Measurements from ENCODE around the gene CKAP5.

Gene CKAP5

DNA sequence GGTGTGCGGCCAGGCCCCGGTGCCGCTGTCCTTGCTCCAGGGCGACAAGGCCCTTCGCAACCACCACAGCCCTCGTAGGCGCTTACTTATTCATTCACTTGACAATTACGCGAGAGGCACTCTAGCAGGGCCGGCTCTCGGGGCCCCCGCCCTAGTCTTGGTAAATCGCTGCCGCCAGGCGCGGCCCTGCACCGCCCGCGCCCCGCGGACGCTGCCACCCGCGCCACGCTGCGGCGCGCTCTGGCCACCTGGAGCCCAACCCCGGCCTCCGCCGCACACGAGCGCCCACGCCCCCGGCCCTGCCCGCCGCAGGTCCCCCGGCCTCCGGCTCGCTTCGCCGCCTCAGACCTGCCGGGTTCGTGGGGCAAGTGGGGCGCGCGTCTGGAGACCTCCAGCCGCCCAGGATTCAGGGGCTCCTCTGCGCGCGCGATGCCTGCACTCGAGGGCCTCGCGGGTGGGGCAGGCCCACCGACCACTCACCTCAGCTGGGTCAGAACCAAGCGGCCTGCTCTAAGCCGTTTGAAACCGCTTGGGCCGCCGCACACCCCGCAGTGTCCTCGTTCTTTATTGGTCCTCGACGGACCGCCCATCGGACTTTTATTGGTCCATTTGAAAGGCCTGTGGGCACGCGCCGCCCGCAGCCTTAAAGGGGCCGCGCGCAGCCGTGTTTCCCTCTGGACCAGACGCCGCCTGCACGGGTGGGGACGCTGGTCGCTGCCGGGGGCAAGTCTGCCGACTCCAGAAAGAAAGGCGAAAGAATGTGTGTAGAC lies at the start of gene CKAP5:
TSS of gene CKAP5 (minus strand) at position 541 of the 770 bp plus-strand sequence. CDS start 25,049 bp downstream, outside the sequence.
- peak; percentile 82 for DNase-seq

DNA sequence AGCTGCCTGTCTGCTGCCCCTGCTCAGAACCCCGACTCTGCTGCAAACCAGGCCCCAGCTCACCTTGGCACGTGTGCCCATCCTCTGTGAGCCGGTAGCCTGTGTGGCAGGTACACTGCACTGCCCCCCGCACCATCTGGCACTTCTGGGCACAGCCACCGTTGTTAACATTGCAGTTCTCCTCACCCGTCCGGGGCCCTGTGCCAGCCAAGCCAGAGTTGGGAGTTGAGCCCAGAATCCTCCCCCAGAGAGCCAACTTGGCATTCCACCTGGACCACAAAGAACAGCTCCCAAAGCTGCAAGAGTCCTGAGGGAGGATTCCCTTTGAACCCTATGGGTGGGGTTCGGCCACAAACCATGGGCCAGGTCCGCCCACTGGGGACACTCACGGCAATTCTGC lies 49.7 kb upstream of the CKAP5 start:
- no peak for DNase-seq

DNA sequence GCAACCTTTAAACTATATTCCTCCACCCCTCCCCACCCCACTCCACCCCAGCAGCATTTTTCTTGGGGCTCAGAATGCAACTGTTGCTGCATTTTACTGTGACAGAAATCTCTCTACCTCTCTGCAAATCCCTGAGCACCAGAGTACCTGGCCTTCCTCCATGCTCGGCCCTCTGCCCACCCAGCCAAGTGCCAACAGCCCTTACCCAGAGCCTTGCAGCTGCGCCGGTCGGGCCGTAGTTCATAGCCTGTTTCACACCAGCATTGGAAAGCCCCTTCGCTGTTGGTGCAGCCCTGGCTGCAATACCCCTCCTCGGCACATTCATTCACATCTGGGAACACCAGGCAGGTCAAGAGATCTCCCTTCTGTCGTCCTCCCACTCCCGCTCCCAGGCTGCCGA lies 48.9 kb upstream of the CKAP5 start:
- DNase-seq: no peak

DNA sequence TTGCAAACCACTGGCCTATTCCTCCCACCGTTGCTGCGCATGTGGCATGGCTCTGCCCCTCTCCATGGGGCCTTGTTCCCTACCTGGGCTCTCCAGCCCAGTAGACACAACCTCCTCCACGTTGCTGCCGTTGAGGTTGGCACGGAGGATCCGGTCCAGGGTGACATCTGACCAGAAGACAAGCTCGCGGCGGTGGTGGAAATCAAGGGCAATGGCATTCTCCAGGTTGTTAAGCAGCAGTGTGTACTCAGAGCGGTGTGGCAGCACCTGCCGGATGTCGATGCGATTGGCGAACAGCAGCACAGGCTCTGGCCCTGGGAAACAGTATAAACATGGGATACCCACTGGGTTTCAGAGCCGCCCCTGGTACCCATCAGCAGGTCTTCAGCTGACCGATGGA lies 48.4 kb upstream of the CKAP5 start:
- DNase-seq: no peak

DNA sequence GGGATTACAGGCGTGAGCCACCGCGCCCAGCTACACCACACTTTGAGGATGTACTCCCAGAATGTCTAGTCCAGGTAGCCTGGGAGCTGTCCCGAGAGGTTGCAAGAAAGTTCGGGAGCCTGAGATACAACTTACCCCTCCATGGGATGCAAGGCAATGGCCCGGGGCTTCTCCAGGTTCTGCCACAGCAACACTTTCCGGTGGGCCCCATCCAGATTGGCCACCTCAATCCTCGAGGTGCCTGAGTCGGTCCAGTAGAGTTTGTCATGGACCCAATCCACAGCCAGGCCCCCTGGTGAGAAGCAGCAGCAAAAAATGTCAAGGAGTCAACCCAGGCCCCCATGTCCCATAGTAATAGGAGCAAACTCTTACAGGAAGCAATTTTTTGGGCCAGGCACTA lies 46.8 kb upstream of the CKAP5 start:
- DNase-seq: no peak

DNA sequence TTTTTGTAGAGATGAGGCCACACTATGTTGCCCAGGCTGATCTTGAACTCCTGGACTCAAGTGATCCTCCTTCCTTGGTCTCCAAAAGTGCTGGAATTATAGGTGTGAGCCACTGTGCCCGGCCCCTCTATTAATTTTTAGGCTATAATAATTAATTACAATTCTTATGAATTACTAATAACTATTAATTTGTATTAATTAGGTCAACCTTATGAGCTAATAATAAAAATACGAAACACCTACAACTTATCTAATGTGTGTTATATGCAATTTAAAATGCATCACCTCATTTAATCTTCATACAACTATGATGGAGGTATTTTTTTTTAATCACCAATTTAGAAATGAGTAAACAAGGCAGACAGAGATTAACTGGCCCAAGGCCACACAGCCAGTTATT lies 46.0 kb upstream of the CKAP5 start:
- no peak for DNase-seq

DNA sequence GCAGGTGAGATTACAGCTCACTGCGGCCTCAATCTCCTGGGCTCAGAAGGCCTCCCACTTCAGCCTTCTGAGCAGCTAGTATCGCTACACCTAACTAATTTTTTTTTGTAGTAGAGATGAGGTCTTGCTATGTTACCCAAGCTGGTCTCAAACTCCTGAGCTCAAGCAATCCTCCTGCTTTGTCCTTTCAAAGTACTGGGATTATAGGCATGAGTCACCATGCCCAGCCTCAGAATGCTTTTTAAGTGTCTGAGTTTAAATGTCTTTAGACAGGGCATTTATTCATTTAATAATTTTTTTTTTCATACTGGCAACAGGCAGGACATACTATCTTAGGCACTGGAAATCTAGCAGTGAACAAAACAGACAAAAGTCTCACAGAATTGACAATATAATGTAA lies 44.6 kb upstream of the CKAP5 start:
- no peak for DNase-seq

DNA sequence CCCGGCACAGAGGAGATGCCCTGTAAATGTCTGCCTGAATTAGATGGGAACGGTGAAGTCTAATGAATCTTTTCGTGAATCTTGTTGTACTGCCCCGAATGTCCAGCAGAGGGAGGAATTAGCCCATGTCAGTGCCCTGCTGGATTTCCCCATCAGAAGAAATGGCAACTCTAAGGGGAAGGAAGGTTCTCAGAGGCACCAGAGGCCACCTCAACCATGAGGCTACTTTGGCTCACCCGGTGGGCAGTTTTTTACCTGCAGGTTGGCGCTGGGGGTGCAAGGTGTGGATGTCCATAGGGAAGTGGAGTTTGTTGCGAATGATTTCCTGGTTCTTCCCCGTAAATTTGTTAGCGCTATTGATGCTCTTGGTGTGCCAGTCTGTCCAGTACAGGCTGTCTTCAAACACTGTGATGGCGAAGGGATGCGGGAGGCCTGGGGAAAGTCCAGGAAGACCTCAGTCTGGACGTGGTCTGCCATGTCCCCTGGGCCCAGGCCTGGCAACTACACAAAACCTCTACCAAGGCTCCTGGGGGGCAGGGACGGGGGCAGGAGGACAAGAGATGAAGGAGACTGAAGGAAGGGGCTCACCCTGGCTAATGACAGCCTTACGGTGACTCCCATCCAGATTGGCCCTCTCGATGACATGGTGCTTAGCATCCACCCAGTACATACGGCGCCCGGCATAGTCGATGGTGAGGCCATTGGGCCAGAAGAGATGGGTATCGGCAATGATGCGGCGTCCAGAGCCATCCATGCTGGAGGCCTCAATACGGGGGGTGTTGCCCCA lies 43.8 kb upstream of the CKAP5 start:
- peak; percentile 77 for DNase-seq

DNA sequence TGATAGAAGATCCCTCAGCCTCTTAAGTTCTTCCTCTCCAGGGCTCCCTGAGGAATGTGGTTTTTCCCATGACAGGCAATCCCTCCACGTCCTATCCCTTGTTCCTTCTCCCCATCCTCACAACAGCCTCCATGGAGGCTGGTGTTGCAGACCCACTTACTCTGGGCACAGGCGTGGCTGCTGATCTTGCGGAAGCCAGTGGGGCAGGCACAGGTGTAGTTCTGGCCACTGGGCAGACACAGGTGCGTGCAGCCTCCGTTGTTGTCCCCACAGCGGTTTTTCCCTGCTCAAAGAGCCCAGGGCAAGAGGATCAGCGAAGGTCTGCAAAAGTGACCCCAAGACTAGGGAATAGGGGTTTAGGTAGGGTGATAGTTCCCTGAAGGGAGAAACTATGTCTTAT lies 43.2 kb upstream of the CKAP5 start:
- no peak for DNase-seq

DNA sequence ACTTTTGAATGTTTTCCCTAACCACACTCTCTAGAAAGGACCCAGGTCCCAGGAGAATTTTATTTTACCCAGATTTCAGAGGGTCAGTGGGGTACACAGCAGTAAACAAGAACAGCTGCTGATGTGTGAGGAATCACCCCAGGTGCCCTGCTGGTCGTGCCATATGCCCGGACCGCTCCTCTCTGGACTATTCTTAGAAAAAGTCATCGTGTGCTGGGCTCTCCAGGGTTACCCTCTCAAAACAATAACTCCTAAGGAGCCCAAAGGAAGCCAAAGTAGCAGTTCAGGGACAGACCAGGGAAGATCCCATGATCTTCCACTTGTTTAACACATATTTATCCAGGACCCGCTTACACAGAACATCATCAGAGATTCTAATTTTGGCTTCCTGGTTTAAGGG lies 42.6 kb upstream of the CKAP5 start:
- no peak for DNase-seq

DNA sequence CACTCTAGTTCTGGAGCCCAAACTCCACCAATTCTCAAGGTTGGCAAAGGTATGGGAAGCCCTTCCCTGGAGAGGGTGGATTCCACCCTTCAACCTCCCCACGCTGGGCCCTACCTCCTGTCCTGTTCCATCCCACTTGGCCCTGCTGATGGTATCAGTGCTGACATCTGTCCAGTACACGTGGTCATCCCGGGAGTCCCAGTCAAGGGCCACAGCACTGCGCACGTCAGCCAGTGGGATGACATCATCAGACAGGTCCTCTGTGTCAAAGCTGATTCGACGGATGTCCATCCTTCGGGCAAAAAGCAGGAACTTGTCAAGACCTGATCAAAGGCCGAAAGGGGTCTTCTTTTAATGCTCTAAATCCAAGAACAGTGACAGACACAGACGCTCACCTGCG lies 40.1 kb upstream of the CKAP5 start:
- no peak for DNase-seq

DNA sequence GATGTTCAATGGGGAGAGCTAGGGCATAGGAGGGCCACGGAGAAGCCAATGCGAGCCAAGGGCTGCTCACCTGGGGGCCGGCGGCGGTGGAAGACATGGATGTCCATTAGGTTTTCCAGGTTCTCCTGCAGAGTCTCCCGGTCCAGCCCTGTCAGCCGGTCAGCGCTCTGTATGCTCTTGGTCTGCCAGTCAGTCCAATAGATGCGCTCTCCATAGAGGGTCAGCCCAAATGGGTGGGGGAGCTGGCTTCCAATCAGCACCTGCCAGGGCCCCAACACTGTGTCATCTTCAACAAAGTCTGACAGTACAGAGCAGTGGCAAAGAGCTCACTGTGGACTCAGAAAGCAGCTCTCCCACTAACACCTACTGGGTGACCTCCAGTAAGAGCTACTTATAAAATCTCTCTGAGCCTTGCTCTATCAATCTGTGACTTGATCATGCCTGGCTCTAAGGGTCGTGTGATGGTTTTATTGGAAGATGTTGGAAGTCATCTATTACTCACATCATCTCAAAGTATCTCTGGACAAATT lies 33.0 kb upstream of the CKAP5 start:
- no peak for DNase-seq

DNA sequence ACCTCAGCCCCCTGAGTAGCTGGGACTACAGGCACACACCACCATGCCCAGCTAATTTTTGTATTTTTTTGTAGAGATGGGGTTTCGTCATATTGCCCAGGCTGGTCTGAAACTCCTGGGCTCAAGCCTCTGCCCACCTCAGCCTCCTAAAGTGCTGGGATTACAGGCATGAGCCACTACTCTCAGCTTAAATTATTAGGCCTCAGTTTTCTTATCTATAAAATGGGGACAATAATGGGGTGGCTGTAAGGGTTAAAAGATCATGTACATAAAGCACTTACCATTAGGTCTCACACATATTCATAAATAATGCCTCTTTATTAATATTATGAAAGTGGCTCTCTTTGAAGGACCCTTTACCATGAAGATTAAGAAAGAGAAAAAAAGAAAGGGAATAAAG lies 31.5 kb upstream of the CKAP5 start:
- no peak for DNase-seq

DNA sequence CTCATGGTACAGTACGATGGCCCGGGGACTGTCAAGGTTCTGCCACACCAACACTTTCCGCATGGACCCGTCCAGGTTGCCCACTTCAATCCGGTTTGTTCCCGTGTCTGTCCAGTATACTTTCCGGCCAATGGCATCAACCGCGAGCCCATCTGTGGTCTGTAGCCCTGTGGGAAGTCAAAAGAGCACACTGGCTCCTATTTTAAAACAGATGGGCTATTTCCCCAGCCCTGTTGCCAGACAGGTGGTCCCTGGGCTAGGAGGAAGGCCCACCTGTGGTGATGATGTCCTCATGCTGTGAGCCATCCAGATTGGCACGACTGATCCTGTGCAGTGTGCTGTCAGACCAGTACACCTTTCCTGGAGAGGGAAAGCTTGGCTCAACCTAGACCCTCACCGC lies 30.4 kb upstream of the CKAP5 start:
- no peak for DNase-seq

DNA sequence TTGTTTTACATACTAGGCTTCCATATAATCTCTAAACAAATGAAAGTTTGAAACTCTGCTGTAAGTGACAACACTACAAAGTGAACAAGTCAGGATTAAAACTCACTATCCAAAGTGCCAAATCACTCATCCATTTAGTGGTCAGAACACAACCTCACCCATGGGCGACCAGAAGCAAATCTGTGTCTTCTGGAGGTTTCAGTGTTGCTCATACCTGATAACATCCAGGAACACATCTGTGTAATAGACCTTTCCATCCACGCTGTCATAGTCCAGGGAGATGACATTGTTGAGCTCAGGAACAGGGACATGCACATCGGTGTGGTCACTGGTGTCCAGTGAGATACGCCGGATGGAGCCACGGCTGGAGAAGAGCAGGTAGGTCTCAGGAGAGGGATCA lies 28.5 kb upstream of the CKAP5 start:
- no peak for DNase-seq

DNA sequence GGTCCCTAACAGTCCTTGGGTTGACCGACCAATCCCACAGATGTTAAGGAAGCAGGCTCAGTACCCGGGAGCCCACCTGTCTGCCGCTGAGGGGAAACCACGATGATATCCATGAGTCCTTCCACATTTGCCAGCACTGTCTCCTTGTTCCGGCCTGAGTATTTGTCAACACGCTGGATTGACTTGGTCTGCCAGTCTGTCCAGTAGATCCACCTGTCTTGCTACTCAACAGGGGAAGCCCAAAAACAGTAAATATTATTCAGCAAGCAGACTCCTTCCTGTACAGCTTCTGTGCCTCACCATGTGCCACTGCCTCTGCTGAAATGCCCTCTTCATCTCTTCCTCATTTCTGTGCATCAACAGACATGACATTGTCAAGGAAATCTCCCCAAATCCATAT lies 22.8 kb upstream of the CKAP5 start:
- no peak for DNase-seq

DNA sequence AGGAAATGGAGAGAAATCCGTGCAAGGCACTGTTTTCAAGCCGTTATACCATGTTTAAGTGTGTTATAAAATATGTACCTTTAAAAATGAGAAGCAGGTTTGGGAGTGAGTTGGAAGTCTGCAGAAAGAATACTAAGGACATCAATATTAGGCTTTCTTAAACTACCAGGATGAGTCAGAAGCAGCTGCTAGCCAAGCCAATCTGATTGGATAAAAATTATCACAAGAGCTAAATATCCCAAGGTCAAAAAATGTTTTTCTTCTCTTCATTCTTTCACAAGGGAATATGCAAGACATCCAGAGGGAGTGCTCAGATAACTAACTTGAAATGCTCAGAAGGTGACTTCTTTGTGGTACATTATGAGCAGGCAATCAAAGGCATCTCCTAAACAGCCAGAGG lies 19.3 kb upstream of the CKAP5 start:
- no peak for DNase-seq

DNA sequence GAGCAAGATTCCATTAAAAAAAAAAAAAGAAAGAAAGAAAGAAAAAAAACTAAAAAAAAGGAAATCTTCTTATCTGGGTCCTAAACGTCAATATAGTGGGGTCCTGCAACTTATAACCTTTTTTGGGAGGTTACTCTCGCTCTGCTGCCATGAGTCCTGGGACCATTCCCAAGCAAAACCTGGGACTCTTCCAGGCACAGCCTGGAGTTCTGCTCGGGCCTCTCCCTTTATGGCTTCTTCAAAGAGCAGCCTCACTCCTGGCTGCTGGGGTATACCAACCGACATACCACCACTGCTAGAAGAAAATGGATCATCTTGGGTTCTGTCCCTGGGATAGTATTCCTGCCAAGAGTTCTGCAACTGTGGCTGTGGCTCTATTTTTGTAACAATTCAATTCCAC lies 14.1 kb upstream of the CKAP5 start:
- no peak for DNase-seq

DNA sequence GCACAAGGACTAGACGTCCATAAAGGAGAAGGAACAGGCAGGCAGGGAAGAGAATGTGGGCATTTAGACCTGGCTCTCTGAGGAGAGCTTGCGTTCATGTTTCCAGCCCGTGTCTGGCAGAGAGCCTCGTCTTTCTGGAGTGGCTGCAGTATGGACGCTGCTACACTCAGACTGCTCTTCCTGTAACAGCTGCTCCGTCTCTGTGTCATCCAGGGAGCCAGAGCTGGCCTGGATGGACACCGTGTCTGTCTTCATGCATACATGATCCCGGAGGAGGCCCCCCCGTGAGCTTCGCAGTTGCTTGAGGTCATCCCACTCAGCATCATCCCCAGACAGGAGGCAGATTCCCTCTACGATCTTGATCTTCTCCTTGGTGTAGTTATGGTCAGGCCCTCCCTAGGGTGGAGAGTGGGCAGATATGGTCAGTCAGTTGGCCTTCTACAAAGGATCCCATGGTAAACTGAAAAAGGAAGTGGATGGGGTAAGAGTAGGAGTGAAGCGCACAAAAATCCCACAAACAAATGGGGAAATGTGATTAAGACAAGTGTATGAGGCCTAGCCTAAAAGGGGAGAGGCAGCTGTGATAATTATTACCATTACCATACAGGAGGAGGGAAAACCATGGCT lies 13.0 kb upstream of the CKAP5 start:
- DNase-seq: no peak

DNA sequence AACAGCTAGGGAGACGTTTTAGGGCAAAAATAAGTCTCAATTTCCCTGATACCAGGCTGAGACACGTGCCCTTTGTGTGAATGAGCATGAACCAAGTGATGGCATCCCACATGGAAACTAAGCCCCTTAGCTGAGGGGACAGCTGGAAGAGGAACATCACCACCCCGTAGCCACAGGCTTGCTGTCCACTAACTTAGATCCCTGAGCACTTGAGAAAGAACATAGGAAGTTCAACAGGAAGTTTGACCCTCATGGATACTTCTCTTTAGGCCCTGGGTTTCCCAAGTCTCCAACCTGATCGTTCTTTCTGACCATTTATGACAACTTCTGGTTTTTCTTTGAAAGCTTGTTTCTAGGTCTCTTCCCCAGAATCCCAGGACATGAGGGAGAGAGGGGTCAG lies 11.6 kb upstream of the CKAP5 start:
- DNase-seq: no peak

DNA sequence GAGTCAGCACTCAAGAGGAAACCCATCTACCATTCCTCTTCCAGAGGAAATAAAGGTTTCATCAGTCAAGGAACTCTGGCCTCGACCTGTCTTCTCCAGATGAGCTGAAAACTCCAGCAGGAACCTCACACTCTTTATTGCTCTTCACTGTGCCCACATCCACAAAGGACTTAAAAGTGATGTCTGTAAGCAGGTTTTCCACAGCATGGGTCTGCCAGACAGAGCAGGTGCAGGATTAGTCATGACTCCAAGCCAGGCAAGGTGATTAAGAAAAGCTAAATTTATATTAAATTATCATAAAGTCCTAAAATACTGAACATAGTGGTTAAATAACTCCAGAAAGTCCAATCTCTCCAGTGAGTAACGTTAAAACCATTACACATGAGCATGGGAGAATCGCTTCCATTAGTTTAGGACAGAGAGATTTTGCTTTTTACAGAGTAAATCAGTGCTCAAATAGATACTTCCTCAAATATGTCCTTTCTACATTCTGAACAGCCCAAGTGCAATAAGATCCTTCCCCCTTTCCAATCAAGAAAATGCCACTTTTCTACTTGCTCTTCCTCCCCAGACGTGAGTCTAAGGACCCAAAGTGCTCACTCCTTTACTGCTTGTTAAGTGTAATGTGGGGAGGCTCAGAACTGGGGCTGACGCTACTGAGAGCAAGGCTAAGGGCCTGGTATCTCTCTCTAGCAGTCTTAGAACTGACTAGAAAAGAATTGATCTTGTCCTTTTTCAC lies 10.7 kb upstream of the CKAP5 start:
- no peak for DNase-seq

DNA sequence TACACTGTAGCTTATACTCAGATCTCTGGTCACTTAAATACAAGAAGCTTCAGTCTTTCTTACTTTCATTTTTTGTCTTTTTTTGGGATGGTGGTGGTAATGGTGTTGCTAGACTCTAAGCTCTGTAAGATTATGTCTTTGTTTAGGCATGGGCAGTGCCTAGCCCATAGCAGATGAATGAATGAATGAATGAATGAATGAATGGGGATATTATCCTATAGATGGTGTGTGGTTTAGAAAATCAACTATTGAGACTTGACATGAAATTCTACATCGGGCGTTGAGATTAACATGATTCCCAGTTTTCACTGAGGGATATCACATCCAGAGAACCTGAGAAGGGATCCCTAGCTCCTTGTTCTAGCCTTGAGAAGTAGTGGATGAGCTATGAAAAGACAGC lies 9.8 kb upstream of the CKAP5 start:
- DNase-seq: no peak

DNA sequence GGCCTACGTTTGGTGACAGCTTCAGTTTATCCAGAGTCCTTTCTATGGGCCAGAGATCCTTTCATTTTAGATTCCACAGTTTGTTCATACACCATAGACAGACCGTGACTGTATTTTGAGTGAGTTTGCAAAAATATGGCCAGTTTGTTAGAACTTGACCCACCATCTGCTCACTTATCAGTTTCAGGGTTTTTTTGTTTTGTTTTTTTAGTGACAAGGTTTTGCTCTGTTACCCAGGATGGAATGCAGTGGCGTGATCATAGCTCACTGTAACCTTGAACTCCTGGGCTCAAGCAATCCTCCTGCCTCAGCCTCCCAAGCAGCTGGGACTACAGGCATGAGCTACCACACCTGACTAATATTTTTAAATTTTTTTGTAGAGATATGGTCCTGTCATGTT lies 9.1 kb upstream of the CKAP5 start:
- no peak for DNase-seq
